ENCODE results near the gene TAOK1. TPM values are rescaled to one million over a fixed set of nuclear protein-coding genes. Genes with fewer than 3 reads are reported as not detected.

Gene TAOK1
- polyA plus RNA-seq, 1 experiment = 34.2 TPM

- no peak overlapping the region for H3K4me3 ChIP-seq (ENCODE audit: low read depth, low read length)
- DNase-seq (ENCODE audit: low read depth, low spot score) = no peak
- ChIA-PET CTCF (interaction anchor here (0.6 to 1.5 kb wide), 2 partner anchors 18 to 134 kb away, joined by 5 to 9 read pairs; no protein-coding TSS in a partner anchor), POLR2A (interaction anchor here (0.6 kb wide), 1 partner anchor 58 kb away, joined by 5 read pairs; the partner anchor contains the start of gene NUFIP2)
- peaks cover 6% of the 10 kb centered on the region for H3K27me3 ChIP-seq (ENCODE audit: control insufficient read depth, insufficient read depth, low read length)
- no peak for TF ChIP-seq CTCF (IDR thresholded peaks at IDR 0.05; ENCODE audit: low read depth, low read length)
- no peak overlapping the region for H3K27ac ChIP-seq (ENCODE audit: low read depth, low read length)
- no peaks in the 10 kb centered on the region for H3K9me3 ChIP-seq (ENCODE audit: control insufficient read depth, insufficient read depth, low read length)
Measured at GRCh38 chr17:29352146-29352545, 38.0 kb upstream of the TAOK1 start.

GRCh38 chr17:29357232-29357631 is 32.9 kb upstream of the TAOK1 start:
- no peak for TF ChIP-seq CTCF (IDR thresholded peaks at IDR 0.05; ENCODE audit: low read depth, low read length)
- H3K27me3 ChIP-seq (ENCODE audit: control insufficient read depth, insufficient read depth, low read length) = peaks cover 2% of the 10 kb centered on the region
- ChIA-PET CTCF (interaction anchor here (3.2 kb wide), 1 partner anchor 12 kb away, joined by 24 read pairs; no protein-coding TSS in a partner anchor), POLR2A (interaction anchor here (0.8 kb wide), 1 partner anchor 404 kb away, joined by 8 read pairs; no protein-coding TSS in a partner anchor)
- H3K4me3 ChIP-seq (ENCODE audit: low read depth, low read length) = no peak overlapping the region
- H3K27ac ChIP-seq (ENCODE audit: low read depth, low read length) = no peak overlapping the region
- H3K9me3 ChIP-seq (ENCODE audit: control insufficient read depth, insufficient read depth, low read length) = no peaks in the 10 kb centered on the region
- no peak for DNase-seq (ENCODE audit: low read depth, low spot score)

- ChIA-PET CTCF (interaction anchor here (0.6 to 3.2 kb wide), 2 partner anchors 12 to 57 kb away, joined by 3 to 24 read pairs; no protein-coding TSS in a partner anchor), POLR2A (interaction anchor here (0.8 kb wide), 1 partner anchor 404 kb away, joined by 8 read pairs; no protein-coding TSS in a partner anchor)
- Histone ChIP-seq H3K9me3 (ENCODE audit: control insufficient read depth, insufficient read depth, low read length) (no peaks in the 10 kb centered on the region), H3K4me3 (ENCODE audit: low read depth, low read length) (no peak overlapping the region), H3K27ac (ENCODE audit: low read depth, low read length) (peak overlapping the region; percentile 42), H3K27me3 (ENCODE audit: control insufficient read depth, insufficient read depth, low read length) (no peaks in the 10 kb centered on the region)
- no peak for DNase-seq (ENCODE audit: low read depth, low spot score)
- no peak for TF ChIP-seq CTCF (IDR thresholded peaks at IDR 0.05; ENCODE audit: low read depth, low read length)
Measured at GRCh38 chr17:29357821-29358232, 32.3 kb upstream of the TAOK1 start.

GRCh38 chr17:29358416-29358815 is 31.7 kb upstream of the TAOK1 start:
- H3K27me3 ChIP-seq (ENCODE audit: control insufficient read depth, insufficient read depth, low read length) = no peaks in the 10 kb centered on the region
- no peak for DNase-seq (ENCODE audit: low read depth, low spot score)
- peak overlapping the region; percentile 42 for H3K27ac ChIP-seq (ENCODE audit: low read depth, low read length)
- ChIA-PET CTCF (interaction anchor here (0.6 to 3.2 kb wide), 2 partner anchors 11 to 57 kb away, joined by 3 to 24 read pairs; no protein-coding TSS in a partner anchor), POLR2A (no interaction called here)
- H3K4me3 ChIP-seq (ENCODE audit: low read depth, low read length) = no peak overlapping the region
- no peak for TF ChIP-seq CTCF (IDR thresholded peaks at IDR 0.05; ENCODE audit: low read depth, low read length)
- H3K9me3 ChIP-seq (ENCODE audit: control insufficient read depth, insufficient read depth, low read length) = no peaks in the 10 kb centered on the region

- DNase-seq (ENCODE audit: low read depth, low spot score) = no peak
- Histone ChIP-seq H3K27me3 (ENCODE audit: control insufficient read depth, insufficient read depth, low read length) (no peaks in the 10 kb centered on the region), H3K9me3 (ENCODE audit: control insufficient read depth, insufficient read depth, low read length) (no peaks in the 10 kb centered on the region), H3K27ac (ENCODE audit: low read depth, low read length) (no peak overlapping the region), H3K4me3 (ENCODE audit: low read depth, low read length) (no peak overlapping the region)
- no peak for TF ChIP-seq CTCF (IDR thresholded peaks at IDR 0.05; ENCODE audit: low read depth, low read length)
- POLR2A ChIA-PET = no interaction called here
- CTCF ChIA-PET = interaction anchor here (3.2 kb wide), 1 partner anchor 10 kb away, joined by 24 read pairs; no protein-coding TSS in a partner anchor
Measured at GRCh38 chr17:29359777-29360176, 30.4 kb upstream of the TAOK1 start.

All from AG04450 (cell line).